ENCODE measurements around the gene OCA2.
"Not testable (repeated sequence)": the region's sequence is repeated elsewhere in the genome, so short reads cannot be mapped to it uniquely, and the experiment has no call there.

The OCA2 gene

GRCh38 chr15:27965546-27965945, 133.6 kb downstream of the OCA2 start:
- H3K9me3 Mint-ChIP-seq, result peaks cover 4% of the 10 kb centered on the region
- H3K4me1 Mint-ChIP-seq, result no peaks in the 10 kb centered on the region
- no peak for ATAC-seq
- H3K27ac Mint-ChIP-seq, result no peak overlapping the region
- DNase-seq (ENCODE audit: low spot score in 2 of 2), result no peak
- H3K36me3 Mint-ChIP-seq, result no peaks in the 10 kb centered on the region
- H3K4me3 Mint-ChIP-seq, result no peak overlapping the region

GRCh38 chr15:27961801-27962200, 137.3 kb downstream of the OCA2 start:
- H3K27ac Mint-ChIP-seq, result no peak overlapping the region
- no peak for ATAC-seq

GRCh38 chr15:27958911-27959578, 140.1 kb downstream of the OCA2 start:
- H3K27ac Mint-ChIP-seq, result no peak overlapping the region
- ATAC-seq (no peak), DNase-seq (ENCODE audit: low spot score in 2 of 2) (no peak)
- H3K36me3 Mint-ChIP-seq, result no peaks in the 10 kb centered on the region
- H3K4me3 Mint-ChIP-seq, result no peak overlapping the region
- no peaks in the 10 kb centered on the region for H3K9me3 Mint-ChIP-seq
- no peaks in the 10 kb centered on the region for H3K4me1 Mint-ChIP-seq

More at GRCh38 chr15:27961801-27962200, 137.3 kb downstream of the OCA2 start:
- no peaks in the 10 kb centered on the region for H3K36me3 Mint-ChIP-seq
- DNase-seq (ENCODE audit: low spot score in 2 of 2), result no peak
- H3K4me3 Mint-ChIP-seq, result no peak overlapping the region
- H3K4me1 Mint-ChIP-seq, result no peaks in the 10 kb centered on the region
- H3K9me3 Mint-ChIP-seq, result no peaks in the 10 kb centered on the region

GRCh38 chr15:27956285-27956684, 142.8 kb downstream of the OCA2 start:
- Mint-ChIP-seq H3K36me3 (no peaks in the 10 kb centered on the region), H3K9me3 (no peaks in the 10 kb centered on the region), H3K4me3 (no peak overlapping the region), H3K4me1 (no peaks in the 10 kb centered on the region), H3K27ac (no peak overlapping the region)
- DNase-seq (ENCODE audit: low spot score in 2 of 2) (no peak), ATAC-seq (no peak)

GRCh38 chr15:27955087-27955486, 144.0 kb downstream of the OCA2 start:
- H3K4me3 Mint-ChIP-seq, result no peak overlapping the region
- H3K4me1 Mint-ChIP-seq, result no peaks in the 10 kb centered on the region
- no peak for ATAC-seq
- no peak overlapping the region for H3K27ac Mint-ChIP-seq
- H3K36me3 Mint-ChIP-seq, result no peaks in the 10 kb centered on the region
- no peaks in the 10 kb centered on the region for H3K9me3 Mint-ChIP-seq
- no peak for DNase-seq (ENCODE audit: low spot score in 2 of 2)

GRCh38 chr15:27952593-27952992, 146.5 kb downstream of the OCA2 start:
- not testable (repeated sequence) for H3K9me3 Mint-ChIP-seq; ATAC-seq; DNase-seq (ENCODE audit: low spot score in 2 of 2)

GRCh38 chr15:27951191-27951890, 147.8 kb downstream of the OCA2 start:
- Mint-ChIP-seq H3K9me3 (no peaks in the 10 kb centered on the region), H3K36me3 (no peaks in the 10 kb centered on the region), H3K27ac (no peak overlapping the region), H3K4me1 (no peaks in the 10 kb centered on the region), H3K4me3 (no peak overlapping the region)
- ATAC-seq, result no peak
- no peak for DNase-seq (ENCODE audit: low spot score in 2 of 2)

More at GRCh38 chr15:27952593-27952992, 146.5 kb downstream of the OCA2 start:
- H3K4me1 Mint-ChIP-seq, H3K36me3 Mint-ChIP-seq, H3K27ac Mint-ChIP-seq, H3K4me3 Mint-ChIP-seq: not testable (repeated sequence)

- H3K4me1 Mint-ChIP-seq, result no peaks in the 10 kb centered on the region
- peaks cover 3% of the 10 kb centered on the region for H3K9me3 Mint-ChIP-seq
- no peak overlapping the region for H3K27ac Mint-ChIP-seq
These were observed 150.0 kb downstream of the OCA2 start for GRCh38 chr15:27949089-27949488.

GRCh38 chr15:27939246-27939645, 159.9 kb downstream of the OCA2 start:
- Mint-ChIP-seq H3K4me1 (no peaks in the 10 kb centered on the region), H3K9me3 (no peaks in the 10 kb centered on the region), H3K36me3 (no peaks in the 10 kb centered on the region), H3K4me3 (no peak overlapping the region), H3K27ac (no peak overlapping the region)
- no peak for DNase-seq (ENCODE audit: low spot score in 2 of 2)
- ATAC-seq, result no peak

More at GRCh38 chr15:27949089-27949488, 150.0 kb downstream of the OCA2 start:
- ATAC-seq (no peak), DNase-seq (ENCODE audit: low spot score in 2 of 2) (no peak)
- Mint-ChIP-seq H3K36me3 (no peaks in the 10 kb centered on the region), H3K4me3 (no peak overlapping the region)

GRCh38 chr15:27937851-27938250, 161.3 kb downstream of the OCA2 start:
- ATAC-seq, result no peak
- H3K9me3 Mint-ChIP-seq, result peaks cover 7% of the 10 kb centered on the region
- no peaks in the 10 kb centered on the region for H3K36me3 Mint-ChIP-seq
- no peaks in the 10 kb centered on the region for H3K4me1 Mint-ChIP-seq
- no peak overlapping the region for H3K27ac Mint-ChIP-seq
- DNase-seq (ENCODE audit: low spot score in 2 of 2), result no peak
- no peak overlapping the region for H3K4me3 Mint-ChIP-seq

GRCh38 chr15:27936164-27936563, 163.0 kb downstream of the OCA2 start:
- no peak for ATAC-seq
- Mint-ChIP-seq H3K9me3 (peaks cover 16% of the 10 kb centered on the region), H3K4me3 (no peak overlapping the region), H3K27ac (no peak overlapping the region), H3K36me3 (no peaks in the 10 kb centered on the region), H3K4me1 (no peaks in the 10 kb centered on the region)
- DNase-seq (ENCODE audit: low spot score in 2 of 2), result no peak

- H3K36me3 Mint-ChIP-seq, result no peaks in the 10 kb centered on the region
These were observed 163.8 kb downstream of the OCA2 start for GRCh38 chr15:27935328-27935727.

GRCh38 chr15:27934782-27935181, 164.3 kb downstream of the OCA2 start:
- ATAC-seq (no peak), DNase-seq (ENCODE audit: low spot score in 2 of 2) (no peak)
- no peaks in the 10 kb centered on the region for H3K36me3 Mint-ChIP-seq
- no peak overlapping the region for H3K27ac Mint-ChIP-seq
- H3K4me3 Mint-ChIP-seq, result no peak overlapping the region
- H3K4me1 Mint-ChIP-seq, result no peaks in the 10 kb centered on the region
- H3K9me3 Mint-ChIP-seq, result peaks cover 16% of the 10 kb centered on the region

More at GRCh38 chr15:27935328-27935727, 163.8 kb downstream of the OCA2 start:
- Mint-ChIP-seq H3K4me1 (no peaks in the 10 kb centered on the region), H3K4me3 (no peak overlapping the region), H3K9me3 (peaks cover 16% of the 10 kb centered on the region), H3K27ac (no peak overlapping the region)
- DNase-seq (ENCODE audit: low spot score in 2 of 2) (no peak), ATAC-seq (no peak)

GRCh38 chr15:27933562-27933961, 165.6 kb downstream of the OCA2 start:
- no peak overlapping the region for H3K4me3 Mint-ChIP-seq
- H3K9me3 Mint-ChIP-seq, result peaks cover 16% of the 10 kb centered on the region
- no peak for DNase-seq (ENCODE audit: low spot score in 2 of 2)
- H3K36me3 Mint-ChIP-seq, result no peaks in the 10 kb centered on the region
- ATAC-seq, result no peak
- no peaks in the 10 kb centered on the region for H3K4me1 Mint-ChIP-seq
- no peak overlapping the region for H3K27ac Mint-ChIP-seq

GRCh38 chr15:27932600-27932999, 166.5 kb downstream of the OCA2 start:
- Mint-ChIP-seq H3K27ac (no peak overlapping the region), H3K4me3 (no peak overlapping the region), H3K4me1 (no peaks in the 10 kb centered on the region), H3K36me3 (no peaks in the 10 kb centered on the region), H3K9me3 (peaks cover 16% of the 10 kb centered on the region)
- no peak for DNase-seq (ENCODE audit: low spot score in 2 of 2)
- no peak for ATAC-seq

GRCh38 chr15:27928386-27928785, 170.7 kb downstream of the OCA2 start:
- H3K4me1 Mint-ChIP-seq, result no peaks in the 10 kb centered on the region
- H3K4me3 Mint-ChIP-seq, result no peak overlapping the region
- DNase-seq (ENCODE audit: low spot score in 2 of 2) (no peak), ATAC-seq (no peak)
- H3K9me3 Mint-ChIP-seq, result peaks cover 17% of the 10 kb centered on the region
- H3K36me3 Mint-ChIP-seq, result no peaks in the 10 kb centered on the region
- H3K27ac Mint-ChIP-seq, result no peak overlapping the region
